HG03571 (cell line): ENCODE data around the gene PHTF1.
"Not testable (repeated sequence)": the region's sequence is repeated elsewhere in the genome, so short reads cannot be mapped to it uniquely, and the experiment has no call there.

Source experiments
- ATAC-seq: cut with Tn5 transposase; IDR thresholded peaks from one replicate; pipeline ENCODE4 v1.9.1; 2021; ENCODE audit not compliant: unreplicated experiment

Gene PHTF1

GRCh38 chr1:113779542-113779941, 20.3 kb upstream of the PHTF1 start:
- no peak for ATAC-seq

- no peak for ATAC-seq
These were observed 18.3 kb upstream of the PHTF1 start for GRCh38 chr1:113777561-113777960.

GRCh38 chr1:113770031-113770430, 10.7 kb upstream of the PHTF1 start:
- no peak for ATAC-seq

- no peak for ATAC-seq
These were observed 10.3 kb upstream of the PHTF1 start for GRCh38 chr1:113769601-113769970.

GRCh38 chr1:113768916-113769600, 9.8 kb upstream of the PHTF1 start:
- no peak for ATAC-seq

- ATAC-seq, result no peak
These were observed 6.3 kb upstream of the PHTF1 start for GRCh38 chr1:113765306-113766230.

GRCh38 chr1:113763661-113764060, 4.4 kb upstream of the PHTF1 start:
- ATAC-seq, result no peak

- no peak for ATAC-seq
These were observed 2.7 kb upstream of the PHTF1 start for GRCh38 chr1:113761937-113762336.

- ATAC-seq, result no peak
These were observed 1.1 kb upstream of the PHTF1 start for GRCh38 chr1:113760102-113761080.

GRCh38 chr1:113758631-113759332, 504 bp downstream of the PHTF1 start:
- ATAC-seq, result peak; percentile 57

GRCh38 chr1:113756461-113756860, 2.8 kb downstream of the PHTF1 start:
- no peak for ATAC-seq

- ATAC-seq, result not testable (repeated sequence)
These were observed 6.0 kb downstream of the PHTF1 start for GRCh38 chr1:113753333-113753732.

GRCh38 chr1:113751516-113751915, 7.8 kb downstream of the PHTF1 start:
- no peak for ATAC-seq

- no peak for ATAC-seq
These were observed 8.2 kb downstream of the PHTF1 start for GRCh38 chr1:113751114-113751513.

- no peak for ATAC-seq
These were observed 9.9 kb downstream of the PHTF1 start for GRCh38 chr1:113749402-113749801.

- ATAC-seq, result no peak
These were observed 11.9 kb downstream of the PHTF1 start for GRCh38 chr1:113747376-113747775.

- ATAC-seq, result no peak
These were observed 13.9 kb downstream of the PHTF1 start for GRCh38 chr1:113745425-113745824.

GRCh38 chr1:113744114-113744513, 15.2 kb downstream of the PHTF1 start:
- no peak for ATAC-seq

GRCh38 chr1:113742515-113742914, 16.8 kb downstream of the PHTF1 start:
- ATAC-seq, result no peak

GRCh38 chr1:113734357-113735055, 24.8 kb downstream of the PHTF1 start:
- no peak for ATAC-seq
